ENCODE results near the gene TSPAN3.
A peak's percentile ranks its signal among the peaks of the same experiment; 100 is the strongest.

TSPAN3 gene

GRCh38 chr15:77097921-77098320, 27.0 kb upstream of the TSPAN3 start:
- no peak overlapping the region for H3K4me3 ChIP-seq (ENCODE audit: low read depth, low read length)
- in situ Hi-C loops (cut with HindIII; ENCODE audit: low sequenced_read_pairs): no loop called here
- TF ChIP-seq CTCF (IDR thresholded peaks at IDR 0.05; ENCODE audit: low read depth, low read length): no peak
- no peak for DNase-seq (ENCODE audit: low read depth, low spot score)

GRCh38 chr15:77097248-77097721, 26.4 kb upstream of the TSPAN3 start:
- H3K4me3 ChIP-seq (ENCODE audit: low read depth, low read length): no peak overlapping the region
- no peak for DNase-seq (ENCODE audit: low read depth, low spot score)
- in situ Hi-C loops (cut with HindIII; ENCODE audit: low sequenced_read_pairs): no loop called here
- TF ChIP-seq CTCF (IDR thresholded peaks at IDR 0.05; ENCODE audit: low read depth, low read length): no peak

GRCh38 chr15:77096541-77096940, 25.6 kb upstream of the TSPAN3 start:
- in situ Hi-C loops (cut with HindIII; ENCODE audit: low sequenced_read_pairs): no loop called here
- DNase-seq (ENCODE audit: low read depth, low spot score): no peak
- H3K4me3 ChIP-seq (ENCODE audit: low read depth, low read length): no peak overlapping the region
- no peak for TF ChIP-seq CTCF (IDR thresholded peaks at IDR 0.05; ENCODE audit: low read depth, low read length)

- no peak overlapping the region for H3K4me3 ChIP-seq (ENCODE audit: low read depth, low read length)
- DNase-seq (ENCODE audit: low read depth, low spot score): no peak
- in situ Hi-C loops (cut with HindIII; ENCODE audit: low sequenced_read_pairs): no loop called here
- TF ChIP-seq CTCF (IDR thresholded peaks at IDR 0.05; ENCODE audit: low read depth, low read length): no peak
Measured at GRCh38 chr15:77096138-77096537, 25.2 kb upstream of the TSPAN3 start.

GRCh38 chr15:77094397-77095030, 23.6 kb upstream of the TSPAN3 start:
- peak; percentile 30 for TF ChIP-seq CTCF (IDR thresholded peaks at IDR 0.05; ENCODE audit: low read depth, low read length)
- in situ Hi-C loops (cut with HindIII; ENCODE audit: low sequenced_read_pairs): no loop called here
- H3K4me3 ChIP-seq (ENCODE audit: low read depth, low read length): no peak overlapping the region
- DNase-seq (ENCODE audit: low read depth, low spot score): no peak

GRCh38 chr15:77093436-77093835, 22.5 kb upstream of the TSPAN3 start:
- no peak for TF ChIP-seq CTCF (IDR thresholded peaks at IDR 0.05; ENCODE audit: low read depth, low read length)
- in situ Hi-C loops (cut with HindIII; ENCODE audit: low sequenced_read_pairs): no loop called here
- H3K4me3 ChIP-seq (ENCODE audit: low read depth, low read length): no peak overlapping the region
- DNase-seq (ENCODE audit: low read depth, low spot score): no peak
